Parathyroid adenoma (tissue), 2 donors: ENCODE results near the gene KNOP1.

ENCODE experiments used
- H2AFZ ChIP-seq: fragments of 300-600 bp; sonication (generic); one replicate; pipeline ENCODE4 v1.7.0; 2017; ENCODE audit warnings: antibody characterized with exemption, mild to moderate bottlenecking
- H3K27ac ChIP-seq: fragments of 300-600 bp; sonication (generic); one replicate; pipeline ENCODE4 v1.7.0; 2017
- H3K27me3 ChIP-seq: fragments of 300-600 bp; sonication (generic); one replicate; pipeline ENCODE4 v1.7.0; 2017; ENCODE audit warnings: low read length; ENCODE audit not compliant: control insufficient read depth, insufficient read depth
- H3K36me3 ChIP-seq: fragments of 300-600 bp; sonication (generic); one replicate; pipeline ENCODE4 v1.7.0; 2017; ENCODE audit warnings: low read length; ENCODE audit not compliant: control insufficient read depth, insufficient read depth
- H3K4me1 ChIP-seq: fragments of 300-600 bp; sonication (generic); one replicate; pipeline ENCODE4 v1.7.0; 2017; ENCODE audit warnings: control low read depth
- H3K4me2 ChIP-seq: fragments of 300-600 bp; sonication (generic); one replicate; pipeline ENCODE4 v1.7.0; 2017; ENCODE audit warnings: low read length
- H3K4me3 ChIP-seq: fragments of 300-600 bp; sonication (generic); one replicate; pipeline ENCODE4 v1.7.0; 2017; ENCODE audit warnings: low read depth, low read length
- H3K79me2 ChIP-seq: fragments of 300-600 bp; sonication (generic); one replicate; pipeline ENCODE4 v1.7.0; 2017; ENCODE audit warnings: control low read depth
- H3K9ac ChIP-seq: fragments of 300-600 bp; sonication (generic); one replicate; pipeline ENCODE4 v1.7.0; 2017; ENCODE audit warnings: mild to moderate bottlenecking
- H3K9me3 ChIP-seq: fragments of 300-600 bp; sonication (generic); one replicate; pipeline ENCODE4 v1.7.0; 2017; ENCODE audit warnings: low read length; ENCODE audit not compliant: control insufficient read depth
- TF ChIP-seq, protein P1 (sequence below): fragments of 300-600 bp; sonication (generic); IDR thresholded peaks from one replicate; pipeline ENCODE4 v1.7.0; 2017; ENCODE audit warnings: antibody characterized with exemption, mild to moderate bottlenecking
- donor health status: primary hyperparathyroidism.

Gene KNOP1

DNA sequence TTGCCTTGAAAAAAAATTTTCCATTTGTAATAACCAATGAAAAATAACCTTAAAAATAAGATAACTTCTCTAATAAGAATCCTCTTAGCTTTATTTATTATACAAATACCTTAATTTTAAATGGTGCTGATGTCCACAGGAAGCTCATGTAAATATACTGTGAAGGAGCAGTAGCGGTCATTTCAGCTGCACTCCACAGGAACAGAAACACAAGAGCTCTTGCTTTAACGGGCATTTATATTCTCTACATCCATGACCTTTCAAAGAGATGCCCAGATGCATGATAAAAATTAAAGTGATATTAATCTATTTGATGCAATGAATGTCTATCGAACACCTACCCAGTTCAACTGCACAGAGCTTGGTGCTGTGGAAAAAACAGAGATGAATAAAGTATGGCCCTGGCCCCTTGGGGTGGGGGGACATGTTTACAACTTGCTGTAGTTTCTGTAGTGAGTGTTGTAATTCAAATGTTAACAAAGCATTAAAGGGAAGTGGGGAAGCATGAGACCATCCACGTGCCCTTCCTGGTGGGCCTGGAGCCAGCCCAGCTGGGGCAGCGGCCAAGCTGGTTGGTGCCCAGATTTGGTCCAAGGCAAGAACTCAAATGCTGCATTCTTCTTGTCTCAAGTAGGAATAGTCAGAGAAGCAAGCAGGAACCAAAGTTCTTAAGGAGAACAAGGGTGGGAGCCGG lies 48.0 kb upstream of the KNOP1 start:
- Histone ChIP-seq H3K27ac (no peak overlapping the region), H3K27me3 (no peaks in the 10 kb centered on the region), H3K79me2 (peaks cover 9% of the 10 kb centered on the region), H2AFZ (no peak overlapping the region), H3K36me3 (no peaks in the 10 kb centered on the region), H3K4me1 (no peaks in the 10 kb centered on the region), H3K9ac (no peak overlapping the region), H3K9me3 (no peaks in the 10 kb centered on the region), H3K4me2 (no peak overlapping the region), H3K4me3 (no peak overlapping the region)
- TF ChIP-seq, protein P1, sequence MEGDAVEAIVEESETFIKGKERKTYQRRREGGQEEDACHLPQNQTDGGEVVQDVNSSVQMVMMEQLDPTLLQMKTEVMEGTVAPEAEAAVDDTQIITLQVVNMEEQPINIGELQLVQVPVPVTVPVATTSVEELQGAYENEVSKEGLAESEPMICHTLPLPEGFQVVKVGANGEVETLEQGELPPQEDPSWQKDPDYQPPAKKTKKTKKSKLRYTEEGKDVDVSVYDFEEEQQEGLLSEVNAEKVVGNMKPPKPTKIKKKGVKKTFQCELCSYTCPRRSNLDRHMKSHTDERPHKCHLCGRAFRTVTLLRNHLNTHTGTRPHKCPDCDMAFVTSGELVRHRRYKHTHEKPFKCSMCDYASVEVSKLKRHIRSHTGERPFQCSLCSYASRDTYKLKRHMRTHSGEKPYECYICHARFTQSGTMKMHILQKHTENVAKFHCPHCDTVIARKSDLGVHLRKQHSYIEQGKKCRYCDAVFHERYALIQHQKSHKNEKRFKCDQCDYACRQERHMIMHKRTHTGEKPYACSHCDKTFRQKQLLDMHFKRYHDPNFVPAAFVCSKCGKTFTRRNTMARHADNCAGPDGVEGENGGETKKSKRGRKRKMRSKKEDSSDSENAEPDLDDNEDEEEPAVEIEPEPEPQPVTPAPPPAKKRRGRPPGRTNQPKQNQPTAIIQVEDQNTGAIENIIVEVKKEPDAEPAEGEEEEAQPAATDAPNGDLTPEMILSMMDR, result no peak

DNA sequence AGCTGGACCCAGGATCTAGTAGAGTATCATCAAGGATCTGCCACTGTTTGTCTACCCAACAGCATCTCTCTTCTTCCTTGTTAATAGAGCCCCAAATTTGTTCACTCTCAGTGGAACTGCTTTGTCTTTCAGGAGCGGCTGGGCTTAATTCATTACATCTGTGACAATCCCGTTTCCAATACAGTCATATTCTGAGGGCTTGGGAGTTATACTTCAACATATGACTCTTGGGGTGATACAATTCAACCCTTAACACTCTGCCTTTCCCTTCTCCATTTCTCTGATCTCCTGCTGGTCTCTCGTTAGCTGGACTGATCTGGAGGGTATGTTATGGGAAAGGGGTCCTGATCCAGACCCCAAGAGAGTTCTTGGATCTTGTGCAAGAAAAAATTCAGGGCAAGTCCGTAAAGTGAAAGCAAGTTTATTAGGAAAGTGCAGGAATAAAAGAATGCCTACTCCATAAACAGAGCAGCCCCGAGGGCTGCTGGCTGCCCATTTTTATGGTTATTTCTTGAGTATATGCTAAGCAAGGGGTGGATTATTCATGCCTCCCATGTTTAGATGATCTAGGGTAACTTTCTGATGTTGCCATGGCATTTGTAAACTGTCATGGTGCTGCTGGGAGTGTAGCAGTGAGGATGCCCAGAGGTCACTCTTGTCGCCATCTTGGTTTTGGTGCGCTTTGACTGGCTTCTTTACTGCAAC lies 42.5 kb upstream of the KNOP1 start:
- H3K9me3 ChIP-seq, result no peaks in the 10 kb centered on the region
- H2AFZ ChIP-seq, result no peak overlapping the region
- H3K27me3 ChIP-seq, result no peaks in the 10 kb centered on the region
- H3K79me2 ChIP-seq, result peaks cover 18% of the 10 kb centered on the region
- H3K4me3 ChIP-seq, result no peak overlapping the region
- H3K36me3 ChIP-seq, result no peaks in the 10 kb centered on the region
- no peak overlapping the region for H3K4me2 ChIP-seq
- peaks cover 5% of the 10 kb centered on the region for H3K4me1 ChIP-seq
- TF ChIP-seq, protein P1, result no peak
- no peak overlapping the region for H3K9ac ChIP-seq
- no peak overlapping the region for H3K27ac ChIP-seq

DNA sequence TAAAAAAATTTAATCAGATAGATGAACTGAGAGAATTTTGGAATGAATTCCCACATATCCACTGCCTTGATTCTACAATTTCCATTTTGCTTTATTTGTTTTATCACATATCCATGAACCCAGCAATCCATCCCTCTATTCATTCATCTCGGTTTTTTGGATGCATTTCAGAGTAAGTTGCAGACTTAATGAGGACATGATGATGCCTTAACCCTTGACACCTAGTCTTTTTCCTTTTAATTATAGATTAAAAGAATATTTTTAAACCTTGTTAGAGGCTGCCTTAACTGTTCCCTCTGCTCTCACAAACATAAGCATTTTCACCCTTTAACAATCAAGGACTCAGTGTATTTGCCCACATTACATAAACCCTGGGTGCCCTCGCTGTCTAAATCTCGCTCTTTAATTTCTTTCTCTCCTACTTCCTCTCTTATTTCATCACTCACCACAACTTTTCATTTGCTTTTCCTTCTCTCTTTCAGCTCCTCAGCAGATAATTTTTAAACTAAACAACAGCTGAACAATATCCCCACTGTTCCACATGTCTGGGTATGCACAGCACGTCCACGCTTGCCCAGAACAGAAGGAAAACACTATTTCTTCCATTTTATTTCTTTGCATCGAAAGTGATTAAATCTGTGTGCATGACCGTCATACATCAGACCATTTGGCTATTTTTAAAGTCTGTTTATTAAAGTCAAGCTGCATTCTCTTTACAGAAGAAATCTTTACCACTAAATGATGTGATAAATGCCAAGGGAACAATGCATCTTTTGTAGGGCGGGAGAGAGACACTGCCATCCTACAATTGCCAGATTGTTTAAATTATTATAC lies 40.0 kb upstream of the KNOP1 start:
- no peak overlapping the region for H3K4me3 ChIP-seq
- TF ChIP-seq, protein P1, result no peak
- H3K9me3 ChIP-seq, result no peaks in the 10 kb centered on the region
- no peak overlapping the region for H3K27ac ChIP-seq
- H3K27me3 ChIP-seq, result no peaks in the 10 kb centered on the region
- H3K4me1 ChIP-seq, result peaks cover 8% of the 10 kb centered on the region
- no peak overlapping the region for H3K4me2 ChIP-seq
- no peak overlapping the region for H3K9ac ChIP-seq
- H3K79me2 ChIP-seq, result peaks cover 23% of the 10 kb centered on the region
- H3K36me3 ChIP-seq, result no peaks in the 10 kb centered on the region
- H2AFZ ChIP-seq, result no peak overlapping the region

DNA sequence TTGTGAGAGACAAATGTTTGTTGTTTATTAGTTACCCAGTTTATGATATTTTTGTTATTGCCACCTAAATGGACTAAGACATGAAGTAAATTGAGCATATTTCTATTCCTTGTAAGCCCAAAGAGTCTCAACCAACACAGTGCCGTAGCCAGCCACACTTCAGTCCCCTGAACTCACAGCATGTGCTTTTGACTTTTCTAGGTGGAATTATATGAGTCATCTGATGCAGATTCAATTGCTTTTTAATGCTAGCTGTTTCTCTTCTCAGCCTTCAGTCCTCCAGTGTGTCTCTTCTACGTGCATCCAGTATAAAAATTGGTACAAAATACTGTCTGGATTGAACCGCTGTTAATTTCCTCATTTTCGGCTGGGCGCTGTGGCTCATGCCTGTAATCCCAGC lies 39.0 kb upstream of the KNOP1 start:
- Histone ChIP-seq H3K79me2 (peaks cover 18% of the 10 kb centered on the region), H3K4me2 (no peak overlapping the region)
- TF ChIP-seq, protein P1, result no peak

More for the DNA sequence above, 39.0 kb upstream of the KNOP1 start:
- H3K4me3 ChIP-seq, result no peak overlapping the region
- no peaks in the 10 kb centered on the region for H3K9me3 ChIP-seq
- peaks cover 9% of the 10 kb centered on the region for H3K4me1 ChIP-seq
- no peak overlapping the region for H3K27ac ChIP-seq
- no peaks in the 10 kb centered on the region for H3K27me3 ChIP-seq
- no peak overlapping the region for H3K9ac ChIP-seq
- H2AFZ ChIP-seq, result no peak overlapping the region
- no peaks in the 10 kb centered on the region for H3K36me3 ChIP-seq
